Measurements from ENCODE around the gene ARL16. TPM values are rescaled to one million over a fixed set of nuclear protein-coding genes. Genes with fewer than 3 reads are reported as not detected.

ARL16 gene
- total RNA-seq, 1 donor from 2014 or later, result 29.5 TPM

Small RNAs within 50 kb of the gene (microRNA-seq; reads per million reads assigned to microRNA genes)
- not detected for gene MIR6786 (ENCODE audit: borderline number of aligned reads)

Other genes with a start within 250 kb of the ARL16 start
- 3,639 to 4,575 TPM (median 4,567 TPM) in 3 replicates for gene ACTG1, start 171.0 kb downstream of the ARL16 start, total RNA-seq
- gene FSCN2, start 155.4 kb downstream of the ARL16 start, total RNA-seq, result 4.1 to 6.1 TPM (median 5.3 TPM) in 3 replicates
- gene FAAP100, start 131.4 kb downstream of the ARL16 start, total RNA-seq, result 39.8 to 62.7 TPM (median 43.1 TPM) in 3 replicates
- 104 to 118 TPM (median 110 TPM) in 3 replicates for gene NPLOC4, start 46.7 kb downstream of the ARL16 start, total RNA-seq
- gene TSPAN10, start 46.6 kb downstream of the ARL16 start, total RNA-seq, result 1.7 to 2.2 TPM (median 1.8 TPM) in 3 replicates
- not detected in 3 replicates for gene PDE6G, start 27.3 kb downstream of the ARL16 start, total RNA-seq
- 24.2 to 32.7 TPM (median 26.5 TPM) in 3 replicates for gene OXLD1, start 17.2 kb downstream of the ARL16 start, total RNA-seq
- 13.8 to 19.1 TPM (median 15.4 TPM) in 3 replicates for gene CCDC137, start 17.1 kb downstream of the ARL16 start, total RNA-seq
- gene HGS, start 214 bp upstream of the ARL16 start, total RNA-seq, result 87.4 to 93.1 TPM (median 89.6 TPM) in 3 replicates
- 38.7 to 48.6 TPM (median 41.8 TPM) in 3 replicates for gene MRPL12, start 19.6 kb upstream of the ARL16 start, total RNA-seq
- gene SLC25A10, start 28.5 kb upstream of the ARL16 start, total RNA-seq, result 5.6 to 8.5 TPM (median 5.7 TPM) in 3 replicates
- not detected in 3 replicates for gene GCGR, start 120.4 kb upstream of the ARL16 start, total RNA-seq
- 122 to 133 TPM (median 131 TPM) in 3 replicates for gene MCRIP1, start 149.5 kb upstream of the ARL16 start, total RNA-seq
- not detected in 3 replicates for gene PPP1R27, start 151.3 kb upstream of the ARL16 start, total RNA-seq
- gene P4HB, start 176.7 kb upstream of the ARL16 start, total RNA-seq, result 958 to 1,257 TPM (median 1,012 TPM) in 3 replicates
- gene ARHGDIA, start 187.5 kb upstream of the ARL16 start, total RNA-seq, result 452 to 481 TPM (median 476 TPM) in 3 replicates
- 56.0 to 73.7 TPM (median 59.8 TPM) in 3 replicates for gene ALYREF, start 207.8 kb upstream of the ARL16 start, total RNA-seq
- 120 to 132 TPM (median 122 TPM) in 3 replicates for gene ANAPC11, start 207.9 kb upstream of the ARL16 start, total RNA-seq
- gene NPB, start 218.4 kb upstream of the ARL16 start, total RNA-seq, result 0.48 to 1.3 TPM (median 1.3 TPM) in 3 replicates
- gene PCYT2, start 227.6 kb upstream of the ARL16 start, total RNA-seq, result 28.5 to 32.5 TPM (median 28.8 TPM) in 3 replicates
- gene SIRT7, start 234.4 kb upstream of the ARL16 start, total RNA-seq, result 14.5 to 16.0 TPM (median 15.8 TPM) in 3 replicates
- 28.3 to 38.1 TPM (median 37.8 TPM) in 3 replicates for gene MAFG, start 243.9 kb upstream of the ARL16 start, total RNA-seq